ENCODE measurements around the gene AQP12B.
A peak's percentile ranks its signal among the peaks of the same experiment; 100 is the strongest.

AQP12B gene

DNA sequence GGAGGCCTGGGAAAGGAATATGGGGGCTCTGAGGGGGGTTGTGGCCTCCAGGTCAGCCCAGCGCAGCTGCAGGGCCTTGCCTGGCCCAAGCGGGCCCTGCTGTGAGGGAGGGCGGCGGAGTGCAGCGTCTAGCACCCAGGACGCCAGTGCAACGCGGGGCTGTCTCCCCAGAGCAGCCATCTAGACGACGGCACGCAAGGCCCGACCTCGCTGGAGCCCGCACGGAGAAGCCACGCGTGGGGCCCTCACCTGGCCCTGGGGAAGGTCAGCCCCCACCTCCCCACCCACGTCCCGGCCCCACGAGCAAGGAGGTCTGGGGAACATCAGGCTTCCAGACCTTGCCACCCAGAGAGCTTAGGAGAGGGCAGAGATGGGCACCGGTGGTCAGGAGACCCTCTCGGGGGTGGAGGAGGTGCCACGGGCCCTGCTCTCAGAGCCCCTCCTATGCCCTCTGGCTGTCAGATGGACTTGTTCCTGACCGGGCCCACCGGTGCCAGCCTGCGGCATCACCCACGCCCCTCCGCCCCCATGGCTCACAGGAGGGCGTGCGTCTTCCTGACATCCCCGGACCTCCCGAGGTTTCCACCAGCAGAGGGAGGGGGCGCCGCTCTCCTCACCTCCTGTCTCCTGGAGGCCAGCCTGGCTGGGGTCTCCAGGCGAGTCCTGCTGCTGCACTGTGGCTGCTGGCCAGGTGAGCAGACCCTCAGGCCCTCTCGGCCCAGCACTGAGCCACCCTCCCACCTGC is 40.5 kb downstream of the AQP12B start:
- H4K8ac ChIP-seq (ENCODE audit: low read depth, low read length), result no peak overlapping the region
- no peak for DNase-seq
- no peak overlapping the region for H2BK120ac ChIP-seq (ENCODE audit: low read depth, low read length)
- no peak overlapping the region for H2BK5ac ChIP-seq (ENCODE audit: low read length)
- no peak overlapping the region for H3K4ac ChIP-seq (ENCODE audit: low read depth, low read length)
- H3K23ac ChIP-seq (ENCODE audit: low read length), result no peak overlapping the region
- no peak overlapping the region for H2AK5ac ChIP-seq (ENCODE audit: low read length)
- H3K27me3 ChIP-seq (ENCODE audit: insufficient read depth, low read length, poor library complexity), result no peaks in the 10 kb centered on the region
- H3K9ac ChIP-seq (ENCODE audit: low read length), result no peak overlapping the region
- no peak overlapping the region for H3K4me2 ChIP-seq (ENCODE audit: low read length)
- no peak overlapping the region for H4K5ac ChIP-seq (ENCODE audit: low read length)
- no peaks in the 10 kb centered on the region for H3K4me1 ChIP-seq (ENCODE audit: control insufficient read depth, low read depth, low read length)
- no peak overlapping the region for H3K18ac ChIP-seq (ENCODE audit: low read length)
- no peaks in the 10 kb centered on the region for H3K79me2 ChIP-seq (ENCODE audit: control insufficient read depth, insufficient read depth, low read length)
- H3K36me3 ChIP-seq (ENCODE audit: control insufficient read depth, insufficient read depth, low read length), result no peaks in the 10 kb centered on the region
- H2BK15ac ChIP-seq (replicated peaks; ENCODE audit: low read depth), result no peak overlapping the region
- H3K56ac ChIP-seq (ENCODE audit: low read length), result no peak overlapping the region
- no peaks in the 10 kb centered on the region for H3K79me1 ChIP-seq (ENCODE audit: low read length)
- no peak overlapping the region for H3K27ac ChIP-seq (ENCODE audit: low read depth, low read length)
- WGBS (ENCODE audit: extremely low coverage, insufficient coverage, low lambda C conversion rate), result no CpG with 5 or more reads among the region's 36 CpGs
- no peak overlapping the region for H3K4me3 ChIP-seq (ENCODE audit: low read length)

DNA sequence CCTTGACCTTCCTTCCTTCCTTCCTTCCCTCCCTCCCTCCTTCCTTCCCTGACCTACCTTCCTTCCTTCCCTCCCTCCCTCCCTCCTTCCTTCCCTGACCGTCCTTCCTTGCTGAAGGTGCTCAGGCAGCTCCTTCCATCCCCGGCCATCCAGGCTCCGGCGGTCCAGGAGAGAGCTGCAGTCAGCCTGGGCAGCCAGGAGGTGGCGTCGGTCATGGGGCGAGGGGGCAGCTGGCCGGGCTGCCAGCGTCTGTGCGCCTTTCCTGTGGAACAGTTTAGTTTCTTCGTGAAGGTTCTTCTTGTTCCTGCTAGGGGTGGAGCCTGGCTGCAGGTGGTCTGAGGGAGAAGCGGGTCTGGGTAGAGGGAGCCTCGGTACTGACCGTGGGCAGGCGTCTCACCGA is 41.7 kb downstream of the AQP12B start:
- Histone ChIP-seq H2BK15ac (replicated peaks; ENCODE audit: low read depth) (no peak overlapping the region), H3K4me2 (ENCODE audit: low read length) (no peak overlapping the region), H4K5ac (ENCODE audit: low read length) (no peak overlapping the region), H3K36me3 (ENCODE audit: control insufficient read depth, insufficient read depth, low read length) (no peaks in the 10 kb centered on the region), H3K9ac (ENCODE audit: low read length) (no peak overlapping the region), H3K56ac (ENCODE audit: low read length) (no peak overlapping the region), H3K23ac (ENCODE audit: low read length) (no peak overlapping the region), H3K4ac (ENCODE audit: low read depth, low read length) (no peak overlapping the region), H3K4me1 (ENCODE audit: control insufficient read depth, low read depth, low read length) (no peaks in the 10 kb centered on the region), H2BK120ac (ENCODE audit: low read depth, low read length) (no peak overlapping the region), H2BK5ac (ENCODE audit: low read length) (no peak overlapping the region), H3K4me3 (ENCODE audit: low read length) (no peak overlapping the region), H3K27me3 (ENCODE audit: insufficient read depth, low read length, poor library complexity) (no peaks in the 10 kb centered on the region), H3K79me1 (ENCODE audit: low read length) (no peaks in the 10 kb centered on the region), H2AK5ac (ENCODE audit: low read length) (no peak overlapping the region), H4K8ac (ENCODE audit: low read depth, low read length) (no peak overlapping the region), H3K27ac (ENCODE audit: low read depth, low read length) (no peak overlapping the region), H3K18ac (ENCODE audit: low read length) (no peak overlapping the region), H3K79me2 (ENCODE audit: control insufficient read depth, insufficient read depth, low read length) (no peaks in the 10 kb centered on the region)
- no CpG with 5 or more reads among the region's 16 CpGs for WGBS (ENCODE audit: extremely low coverage, insufficient coverage, low lambda C conversion rate)
- peak; percentile 77 for DNase-seq

DNA sequence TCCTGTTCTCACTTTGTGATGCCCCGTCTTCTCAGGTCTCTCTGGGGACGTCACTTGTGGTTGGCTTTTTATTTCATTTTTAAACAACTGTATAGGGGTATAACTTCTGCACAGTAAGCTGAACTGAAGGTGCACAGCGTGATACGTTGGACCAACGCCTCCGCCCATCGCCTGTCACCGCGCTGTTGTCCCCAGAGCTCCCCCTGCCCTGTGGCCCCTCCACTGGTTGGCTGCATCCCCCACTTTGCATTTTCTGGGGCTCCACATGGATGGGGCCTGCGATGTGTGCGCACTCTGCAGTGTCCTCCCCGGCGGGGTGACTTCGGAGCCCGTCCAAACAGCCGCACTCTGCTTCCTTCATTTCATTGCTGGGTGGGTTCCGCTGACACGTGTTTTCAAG is 43.1 kb downstream of the AQP12B start:
- H3K27ac ChIP-seq (ENCODE audit: low read depth, low read length), result no peak overlapping the region
- H3K23ac ChIP-seq (ENCODE audit: low read length), result no peak overlapping the region
- no peak overlapping the region for H3K4me2 ChIP-seq (ENCODE audit: low read length)
- H3K36me3 ChIP-seq (ENCODE audit: control insufficient read depth, insufficient read depth, low read length), result no peaks in the 10 kb centered on the region
- H3K27me3 ChIP-seq (ENCODE audit: insufficient read depth, low read length, poor library complexity), result no peaks in the 10 kb centered on the region
- no peak overlapping the region for H2BK5ac ChIP-seq (ENCODE audit: low read length)
- H3K4me3 ChIP-seq (ENCODE audit: low read length), result no peak overlapping the region
- no peaks in the 10 kb centered on the region for H3K4me1 ChIP-seq (ENCODE audit: control insufficient read depth, low read depth, low read length)
- no peak overlapping the region for H2AK5ac ChIP-seq (ENCODE audit: low read length)
- no peak overlapping the region for H2BK15ac ChIP-seq (replicated peaks; ENCODE audit: low read depth)
- no peaks in the 10 kb centered on the region for H3K79me1 ChIP-seq (ENCODE audit: low read length)
- H3K56ac ChIP-seq (ENCODE audit: low read length), result no peak overlapping the region
- no peak overlapping the region for H3K4ac ChIP-seq (ENCODE audit: low read depth, low read length)
- H3K79me2 ChIP-seq (ENCODE audit: control insufficient read depth, insufficient read depth, low read length), result no peaks in the 10 kb centered on the region
- no peak overlapping the region for H4K5ac ChIP-seq (ENCODE audit: low read length)
- no peak overlapping the region for H4K8ac ChIP-seq (ENCODE audit: low read depth, low read length)
- no peak overlapping the region for H2BK120ac ChIP-seq (ENCODE audit: low read depth, low read length)
- H3K9ac ChIP-seq (ENCODE audit: low read length), result no peak overlapping the region
- DNase-seq, result no peak
- no peak overlapping the region for H3K18ac ChIP-seq (ENCODE audit: low read length)
- no CpG with 5 or more reads among the region's 18 CpGs for WGBS (ENCODE audit: extremely low coverage, insufficient coverage, low lambda C conversion rate)

DNA sequence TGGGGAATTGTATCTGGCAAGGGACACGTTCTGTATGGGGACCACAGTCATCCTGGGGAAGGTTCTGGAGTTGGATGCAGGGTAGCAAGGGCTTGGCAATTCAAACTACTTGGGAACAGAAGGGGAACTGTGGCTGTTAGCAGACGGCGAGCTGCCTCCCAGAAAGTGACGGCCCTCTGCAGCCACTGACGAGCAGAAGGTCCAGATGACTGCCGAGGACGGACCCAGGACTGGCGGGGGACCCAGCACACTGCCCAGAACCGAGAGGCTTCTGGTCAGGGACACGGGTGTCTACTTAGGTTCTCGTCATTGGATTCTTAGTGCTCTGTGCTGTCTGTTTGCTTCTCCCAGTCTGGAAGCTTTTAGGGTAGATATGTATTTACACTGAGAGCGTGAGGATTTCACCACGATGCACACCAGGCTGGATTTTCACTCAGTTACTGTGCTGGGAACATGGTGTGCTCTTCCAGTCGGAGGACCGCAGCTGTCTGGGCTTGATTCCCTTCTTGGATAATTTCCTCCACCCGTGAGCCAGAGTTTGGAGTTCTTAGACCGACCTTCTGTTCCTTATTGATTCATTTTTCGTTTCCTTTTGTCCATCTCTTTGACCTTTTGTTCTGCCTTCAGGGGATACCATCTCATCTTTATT is 44.0 kb downstream of the AQP12B start:
- Histone ChIP-seq H3K4me2 (ENCODE audit: low read length) (no peak overlapping the region), H3K27me3 (ENCODE audit: insufficient read depth, low read length, poor library complexity) (no peaks in the 10 kb centered on the region), H2BK5ac (ENCODE audit: low read length) (no peak overlapping the region), H3K4me1 (ENCODE audit: control insufficient read depth, low read depth, low read length) (no peaks in the 10 kb centered on the region), H3K27ac (ENCODE audit: low read depth, low read length) (no peak overlapping the region), H2AK5ac (ENCODE audit: low read length) (no peak overlapping the region), H2BK120ac (ENCODE audit: low read depth, low read length) (no peak overlapping the region), H3K23ac (ENCODE audit: low read length) (no peak overlapping the region), H3K4ac (ENCODE audit: low read depth, low read length) (no peak overlapping the region), H4K8ac (ENCODE audit: low read depth, low read length) (no peak overlapping the region), H3K4me3 (ENCODE audit: low read length) (no peak overlapping the region), H3K79me2 (ENCODE audit: control insufficient read depth, insufficient read depth, low read length) (no peaks in the 10 kb centered on the region), H3K9ac (ENCODE audit: low read length) (no peak overlapping the region), H3K56ac (ENCODE audit: low read length) (no peak overlapping the region), H3K36me3 (ENCODE audit: control insufficient read depth, insufficient read depth, low read length) (no peaks in the 10 kb centered on the region), H3K18ac (ENCODE audit: low read length) (no peak overlapping the region), H3K79me1 (ENCODE audit: low read length) (no peaks in the 10 kb centered on the region), H4K5ac (ENCODE audit: low read length) (no peak overlapping the region), H2BK15ac (replicated peaks; ENCODE audit: low read depth) (no peak overlapping the region)
- WGBS (ENCODE audit: extremely low coverage, insufficient coverage, low lambda C conversion rate), result no CpG with 5 or more reads among the region's 18 CpGs
- DNase-seq, result no peak

DNA sequence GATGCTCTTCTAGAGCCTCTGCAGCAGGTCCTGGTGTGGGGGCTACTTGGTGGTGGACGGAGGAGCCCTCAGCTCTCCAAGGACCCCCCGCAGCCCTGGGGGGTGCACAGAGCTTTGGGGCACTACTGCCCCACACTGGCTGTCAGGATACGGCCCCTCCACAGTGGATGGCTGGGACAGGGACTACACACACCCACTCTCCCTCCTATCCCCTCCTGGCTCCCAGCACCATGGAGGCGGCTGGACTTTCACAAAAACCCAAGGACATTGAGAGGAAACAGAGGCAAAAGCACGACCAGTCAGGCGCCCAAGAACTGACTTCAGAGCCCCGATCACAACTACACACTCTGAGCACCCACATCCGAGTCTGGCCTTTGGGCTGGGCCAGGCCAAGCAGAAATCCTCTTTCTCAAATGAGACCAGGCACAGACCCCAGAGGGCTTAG is 44.8 kb downstream of the AQP12B start:
- Histone ChIP-seq H3K36me3 (ENCODE audit: control insufficient read depth, insufficient read depth, low read length) (no peaks in the 10 kb centered on the region), H3K4me1 (ENCODE audit: control insufficient read depth, low read depth, low read length) (no peaks in the 10 kb centered on the region), H2BK15ac (replicated peaks; ENCODE audit: low read depth) (no peak overlapping the region), H3K4me2 (ENCODE audit: low read length) (no peak overlapping the region), H3K27me3 (ENCODE audit: insufficient read depth, low read length, poor library complexity) (no peaks in the 10 kb centered on the region), H4K5ac (ENCODE audit: low read length) (no peak overlapping the region), H3K79me1 (ENCODE audit: low read length) (no peaks in the 10 kb centered on the region), H3K56ac (ENCODE audit: low read length) (no peak overlapping the region), H3K4me3 (ENCODE audit: low read length) (no peak overlapping the region), H3K18ac (ENCODE audit: low read length) (no peak overlapping the region), H3K23ac (ENCODE audit: low read length) (no peak overlapping the region), H2AK5ac (ENCODE audit: low read length) (no peak overlapping the region), H3K4ac (ENCODE audit: low read depth, low read length) (no peak overlapping the region), H3K27ac (ENCODE audit: low read depth, low read length) (no peak overlapping the region), H4K8ac (ENCODE audit: low read depth, low read length) (no peak overlapping the region), H3K79me2 (ENCODE audit: control insufficient read depth, insufficient read depth, low read length) (no peaks in the 10 kb centered on the region), H2BK5ac (ENCODE audit: low read length) (no peak overlapping the region), H3K9ac (ENCODE audit: low read length) (no peak overlapping the region), H2BK120ac (ENCODE audit: low read depth, low read length) (no peak overlapping the region)
- no CpG with 5 or more reads among the region's 8 CpGs for WGBS (ENCODE audit: extremely low coverage, insufficient coverage, low lambda C conversion rate)
- no peak for DNase-seq

Data from mesendoderm (in vitro differentiated cells).